Suprapubic skin (tissue), 4 donors: ENCODE measurements around the gene SUSD4. TPM values are rescaled to one million over a fixed set of nuclear protein-coding genes. Genes with fewer than 3 reads are reported as not detected.

ENCODE experiments used
- DNase-seq, 2 donors: peaks; one replicate each; pipeline ENCODE4 v3.0.0-alpha.2; 2019; ENCODE audit warnings: low spot score in 2 of 2
- H3K27ac ChIP-seq: fragments of 200-600 bp; sonication (generic); one replicate; pipeline ENCODE4 v1.5.1; 2019
- H3K27me3 ChIP-seq: fragments of 200-600 bp; sonication (generic); one replicate; pipeline ENCODE4 v1.5.1; 2019
- H3K36me3 ChIP-seq: fragments of 200-600 bp; sonication (generic); one replicate; pipeline ENCODE4 v1.5.1; 2019
- H3K4me1 ChIP-seq: fragments of 200-600 bp; sonication (generic); one replicate; pipeline ENCODE4 v1.5.1; 2019
- H3K4me3 ChIP-seq: fragments of 200-600 bp; sonication (generic); one replicate; pipeline ENCODE4 v1.5.1; 2019; ENCODE audit warnings: mild to moderate bottlenecking
- H3K9me3 ChIP-seq: fragments of 200-600 bp; sonication (generic); one replicate; pipeline ENCODE4 v1.5.1; 2019
- EP300 ChIP-seq: sonication (generic); formaldehyde crosslinking; IDR thresholded peaks from one replicate; pipeline ENCODE4 v1.6.1; 2017; ENCODE audit warnings: antibody characterized with exemption
- POLR2A ChIP-seq, 2 donors: fragments of 450-650 bp; IDR thresholded peaks; one replicate each; pipeline ENCODE4 v1.6.1; 2017; ENCODE audit warnings: antibody characterized with exemption in 2 of 2, mild to moderate bottlenecking in 2 of 2, moderate library complexity in 2 of 2
- POLR2AphosphoS5 ChIP-seq, 3 donors: sonication (generic); formaldehyde crosslinking; IDR thresholded peaks; one replicate each; pipeline ENCODE4 v1.6.1; 2017; ENCODE audit warnings: antibody characterized with exemption in 3 of 3
- WGBS: methylation state at CpG from one replicate; pipeline ENCODE4 v1.1.5; 2018; 5-methylcytosine and 5-hydroxymethylcytosine counted together
- total RNA-seq, 4 donors: library from RNA; depleted of rRNA; stranded (reverse); fragments of >200 nt; gene quantifications; one replicate each; pipeline ENCODE4 v1.1.0, GENCODE V29; 2016
- TF ChIP-seq, protein P1 (sequence below), 2 donors: fragments of 200-600 bp in 1 of 2; fragments of 450-650 bp in 1 of 2; sonication (generic) in 1 of 2; IDR thresholded peaks; one replicate each; pipeline ENCODE4 v1.5.1; 2016 to 2019; ENCODE audit warnings: antibody characterized with exemption in 2 of 2, mild to moderate bottlenecking in 1 of 2, moderate library complexity in 1 of 2

SUSD4 gene
- total RNA-seq, 4 donors from 2014 or later, result 3.3 to 11.3 (median 6.7) TPM

GRCh38 chr1:223337174-223337869, 26.7 kb downstream of the SUSD4 start:
- Histone ChIP-seq H3K4me3 (no peak overlapping the region), H3K4me1 (peaks cover 8% of the 10 kb centered on the region), H3K27ac (no peak overlapping the region), H3K36me3 (no peaks in the 10 kb centered on the region), H3K9me3 (no peaks in the 10 kb centered on the region), H3K27me3 (no peaks in the 10 kb centered on the region)
- 76% methylated on average over 6 of the region's 6 CpGs for WGBS
- no peak for DNase-seq
- TF ChIP-seq POLR2AphosphoS5 (IDR thresholded peaks at IDR 0.05) (no peak), EP300 (no peak), POLR2A (IDR thresholded peaks at IDR 0.05) (no peak)
- TF ChIP-seq, protein P1, sequence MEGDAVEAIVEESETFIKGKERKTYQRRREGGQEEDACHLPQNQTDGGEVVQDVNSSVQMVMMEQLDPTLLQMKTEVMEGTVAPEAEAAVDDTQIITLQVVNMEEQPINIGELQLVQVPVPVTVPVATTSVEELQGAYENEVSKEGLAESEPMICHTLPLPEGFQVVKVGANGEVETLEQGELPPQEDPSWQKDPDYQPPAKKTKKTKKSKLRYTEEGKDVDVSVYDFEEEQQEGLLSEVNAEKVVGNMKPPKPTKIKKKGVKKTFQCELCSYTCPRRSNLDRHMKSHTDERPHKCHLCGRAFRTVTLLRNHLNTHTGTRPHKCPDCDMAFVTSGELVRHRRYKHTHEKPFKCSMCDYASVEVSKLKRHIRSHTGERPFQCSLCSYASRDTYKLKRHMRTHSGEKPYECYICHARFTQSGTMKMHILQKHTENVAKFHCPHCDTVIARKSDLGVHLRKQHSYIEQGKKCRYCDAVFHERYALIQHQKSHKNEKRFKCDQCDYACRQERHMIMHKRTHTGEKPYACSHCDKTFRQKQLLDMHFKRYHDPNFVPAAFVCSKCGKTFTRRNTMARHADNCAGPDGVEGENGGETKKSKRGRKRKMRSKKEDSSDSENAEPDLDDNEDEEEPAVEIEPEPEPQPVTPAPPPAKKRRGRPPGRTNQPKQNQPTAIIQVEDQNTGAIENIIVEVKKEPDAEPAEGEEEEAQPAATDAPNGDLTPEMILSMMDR (IDR thresholded peaks at IDR 0.05), result no peak

DNA sequence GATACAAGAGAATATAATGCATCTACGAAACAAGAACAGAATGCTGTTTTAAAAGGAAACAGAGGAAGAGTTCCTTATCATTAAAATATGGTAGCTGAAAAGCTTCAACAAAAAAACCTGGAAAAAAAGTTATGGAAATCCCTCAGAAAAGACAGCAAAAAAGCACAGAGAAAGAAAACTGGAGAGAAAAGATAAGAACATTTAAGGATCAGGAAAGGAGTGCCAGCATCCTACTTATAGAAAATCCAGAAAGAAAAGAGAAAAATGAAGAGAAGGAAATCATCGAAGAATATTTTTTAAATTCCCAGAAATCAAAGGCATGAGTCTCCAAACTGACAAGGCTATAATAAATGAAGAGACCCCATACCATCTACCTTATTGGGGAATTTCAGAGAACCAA, 29.8 kb downstream of the SUSD4 start:
- TF ChIP-seq, protein P1 (IDR thresholded peaks at IDR 0.05), result no peak
- TF ChIP-seq POLR2A (IDR thresholded peaks at IDR 0.05) (no peak), POLR2AphosphoS5 (IDR thresholded peaks at IDR 0.05) (no peak)
- Histone ChIP-seq H3K27me3 (no peaks in the 10 kb centered on the region), H3K36me3 (no peaks in the 10 kb centered on the region), H3K4me3 (no peak overlapping the region), H3K4me1 (no peaks in the 10 kb centered on the region), H3K27ac (no peak overlapping the region), H3K9me3 (no peaks in the 10 kb centered on the region)
- 93% methylated on average over 2 of the region's 2 CpGs for WGBS
- DNase-seq, result no peak

DNA sequence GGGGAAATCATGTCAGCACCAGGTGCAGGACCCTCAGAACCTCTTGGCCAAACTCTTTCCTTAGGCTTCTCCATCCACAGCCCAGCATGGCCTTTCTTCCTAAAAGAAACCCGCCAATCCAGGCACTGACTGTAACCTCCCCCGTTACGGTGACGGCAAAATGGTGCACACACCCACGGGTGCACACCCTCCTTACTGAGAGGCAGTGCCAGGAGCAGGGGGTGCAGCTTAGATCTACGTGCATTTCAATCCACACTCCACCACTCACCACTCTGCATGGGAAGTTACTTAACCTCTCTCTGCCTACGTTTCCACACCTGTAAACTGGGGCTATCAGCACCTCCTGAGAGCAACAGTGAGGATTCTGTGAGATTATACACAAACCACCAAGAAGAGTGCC, 31.0 kb downstream of the SUSD4 start:
- no peak for DNase-seq
- WGBS, result 84% methylated on average over 7 of the region's 7 CpGs

GRCh38 chr1:223331929-223332328, 32.0 kb downstream of the SUSD4 start:
- no peaks in the 10 kb centered on the region for H3K4me1 ChIP-seq
- 47% methylated on average over 1 of the region's 1 CpG for WGBS
- no peak overlapping the region for H3K4me3 ChIP-seq
- no peak for DNase-seq
- TF ChIP-seq POLR2AphosphoS5 (IDR thresholded peaks at IDR 0.05) (no peak), POLR2A (IDR thresholded peaks at IDR 0.05) (no peak), EP300 (no peak)
- TF ChIP-seq, protein P1 (IDR thresholded peaks at IDR 0.05), result no peak
- H3K36me3 ChIP-seq, result no peaks in the 10 kb centered on the region
- H3K27me3 ChIP-seq, result no peaks in the 10 kb centered on the region
- no peak overlapping the region for H3K27ac ChIP-seq
- H3K9me3 ChIP-seq, result no peaks in the 10 kb centered on the region

More for the DNA sequence above, 31.0 kb downstream of the SUSD4 start:
- Histone ChIP-seq H3K4me1 (no peaks in the 10 kb centered on the region), H3K36me3 (no peaks in the 10 kb centered on the region), H3K27me3 (no peaks in the 10 kb centered on the region), H3K27ac (no peak overlapping the region), H3K9me3 (no peaks in the 10 kb centered on the region), H3K4me3 (no peak overlapping the region)
- TF ChIP-seq EP300 (no peak), POLR2AphosphoS5 (IDR thresholded peaks at IDR 0.05) (no peak), POLR2A (IDR thresholded peaks at IDR 0.05) (no peak)
- TF ChIP-seq, protein P1 (IDR thresholded peaks at IDR 0.05), result no peak

DNA sequence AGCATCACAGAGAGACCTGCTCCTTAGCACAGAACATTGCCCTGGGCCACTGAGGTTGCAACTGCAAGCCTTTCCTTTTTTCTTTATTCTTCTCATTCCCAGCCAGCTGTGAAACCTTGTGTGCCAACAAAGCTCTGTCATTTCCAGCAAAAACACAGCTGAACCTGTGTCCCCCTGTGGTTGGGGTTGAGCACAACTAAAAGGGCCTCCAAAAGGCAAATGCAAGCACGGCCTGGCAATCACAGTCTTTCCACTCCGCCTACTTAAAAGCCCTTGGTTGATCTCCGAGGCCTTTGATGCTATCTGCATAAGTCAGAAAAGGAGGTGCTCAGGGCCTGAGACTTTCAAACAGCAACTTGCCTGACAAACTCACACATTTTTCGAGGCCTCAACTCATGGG, 32.7 kb downstream of the SUSD4 start:
- TF ChIP-seq POLR2A (IDR thresholded peaks at IDR 0.05), result no peak
- no peak for TF ChIP-seq EP300
- TF ChIP-seq, protein P1 (IDR thresholded peaks at IDR 0.05), result no peak
- no peak for TF ChIP-seq POLR2AphosphoS5 (IDR thresholded peaks at IDR 0.05)
- H3K27me3 ChIP-seq, result no peaks in the 10 kb centered on the region
- no peaks in the 10 kb centered on the region for H3K36me3 ChIP-seq
- no peak overlapping the region for H3K27ac ChIP-seq
- no peaks in the 10 kb centered on the region for H3K9me3 ChIP-seq
- 67% methylated on average over 4 of the region's 4 CpGs for WGBS
- no peak for DNase-seq
- H3K4me3 ChIP-seq, result no peak overlapping the region
- H3K4me1 ChIP-seq, result no peaks in the 10 kb centered on the region
